Muscle of leg (tissue), 11 donors: ENCODE measurements around the gene SLC9A7. TPM values are rescaled to one million over a fixed set of nuclear protein-coding genes. Genes with fewer than 3 reads are reported as not detected.
A peak's percentile ranks its signal among the peaks of the same experiment; 100 is the strongest.

Experiments
- DNase-seq: peaks from one replicate; pipeline ENCODE4 v3.0.0; 2013
- H3K27ac ChIP-seq: one replicate; pipeline ENCODE4 v1.5.1; 2013; ENCODE audit warnings: mild to moderate bottlenecking, low read length, control low read depth
- H3K27me3 ChIP-seq: one replicate; pipeline ENCODE4 v1.6.1; 2013; ENCODE audit warnings: low read length; ENCODE audit not compliant: control insufficient read depth, insufficient read depth
- H3K36me3 ChIP-seq: one replicate; pipeline ENCODE4 v1.6.1; 2013; ENCODE audit warnings: low read length; ENCODE audit not compliant: control insufficient read depth, insufficient read depth
- H3K4me1 ChIP-seq: one replicate; pipeline ENCODE4 v1.6.1; 2013; ENCODE audit warnings: low read length; ENCODE audit not compliant: control insufficient read depth, insufficient read depth
- H3K4me3 ChIP-seq: one replicate; pipeline ENCODE4 v1.5.1; 2013; ENCODE audit warnings: low read length, control low read depth
- H3K9me3 ChIP-seq: replicated peaks from 2 replicates; pipeline ENCODE4 v1.6.1; 2013; ENCODE audit warnings: low read depth, low read length; ENCODE audit not compliant: control insufficient read depth
- WGBS: methylation state at CpG from one replicate; pipeline ENCODE4 v1.1.5; 2013; ENCODE audit warnings: missing lambda C conversion rate; ENCODE audit not compliant: insufficient coverage; 5-methylcytosine and 5-hydroxymethylcytosine counted together
- polyA plus RNA-seq, 8 donors: library from polyadenylated mRNA; unstranded; fragments of 120-200 nt; gene quantifications; one replicate each; pipeline versions ENCODE4 v1.2.1 to v1.2.3, GENCODE V29; 2013; ENCODE audit warnings: inconsistent platforms in 1 of 8, low replicate concordance in 1 of 8; ENCODE audit not compliant: insufficient read length in 8 of 8, insufficient read depth in 1 of 8
- total RNA-seq: library from RNA; stranded (reverse); fragments of 120-200 nt; gene quantifications from one replicate; pipeline ENCODE4 v1.2.4, GENCODE V29; 2013

The SLC9A7 gene
- total and polyA plus RNA-seq, 9 donors, result 5.4 to 12.3 (median 6.7) TPM

DNA sequence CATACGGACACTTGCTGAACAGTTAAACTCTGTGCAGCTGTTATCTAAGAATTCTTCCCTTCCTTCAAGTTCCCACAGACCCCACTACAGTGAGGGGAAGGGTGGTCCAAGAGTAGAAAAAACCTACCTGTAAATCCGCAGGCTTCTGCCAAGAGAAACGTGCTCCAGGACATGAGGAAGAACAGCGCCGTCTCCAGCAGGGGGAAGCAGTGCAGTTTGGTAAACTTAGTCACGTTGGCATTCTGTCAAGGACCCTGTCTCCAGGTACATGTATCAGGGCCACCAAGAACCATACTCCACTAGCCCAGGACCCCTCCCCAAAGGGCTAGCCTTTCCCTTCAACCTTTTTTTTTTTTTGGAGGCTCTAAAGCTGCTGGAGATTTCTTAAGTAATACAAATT lies 105.4 kb downstream of the SLC9A7 start:
- 49% methylated on average over 5 of the region's 6 CpGs for WGBS
- no peaks in the 10 kb centered on the region for H3K9me3 ChIP-seq
- no peak overlapping the region for H3K27ac ChIP-seq
- peaks cover 14% of the 10 kb centered on the region for H3K27me3 ChIP-seq
- no peak overlapping the region for H3K4me3 ChIP-seq
- DNase-seq, result no peak
- H3K36me3 ChIP-seq, result no peaks in the 10 kb centered on the region
- peaks cover 19% of the 10 kb centered on the region for H3K4me1 ChIP-seq

DNA sequence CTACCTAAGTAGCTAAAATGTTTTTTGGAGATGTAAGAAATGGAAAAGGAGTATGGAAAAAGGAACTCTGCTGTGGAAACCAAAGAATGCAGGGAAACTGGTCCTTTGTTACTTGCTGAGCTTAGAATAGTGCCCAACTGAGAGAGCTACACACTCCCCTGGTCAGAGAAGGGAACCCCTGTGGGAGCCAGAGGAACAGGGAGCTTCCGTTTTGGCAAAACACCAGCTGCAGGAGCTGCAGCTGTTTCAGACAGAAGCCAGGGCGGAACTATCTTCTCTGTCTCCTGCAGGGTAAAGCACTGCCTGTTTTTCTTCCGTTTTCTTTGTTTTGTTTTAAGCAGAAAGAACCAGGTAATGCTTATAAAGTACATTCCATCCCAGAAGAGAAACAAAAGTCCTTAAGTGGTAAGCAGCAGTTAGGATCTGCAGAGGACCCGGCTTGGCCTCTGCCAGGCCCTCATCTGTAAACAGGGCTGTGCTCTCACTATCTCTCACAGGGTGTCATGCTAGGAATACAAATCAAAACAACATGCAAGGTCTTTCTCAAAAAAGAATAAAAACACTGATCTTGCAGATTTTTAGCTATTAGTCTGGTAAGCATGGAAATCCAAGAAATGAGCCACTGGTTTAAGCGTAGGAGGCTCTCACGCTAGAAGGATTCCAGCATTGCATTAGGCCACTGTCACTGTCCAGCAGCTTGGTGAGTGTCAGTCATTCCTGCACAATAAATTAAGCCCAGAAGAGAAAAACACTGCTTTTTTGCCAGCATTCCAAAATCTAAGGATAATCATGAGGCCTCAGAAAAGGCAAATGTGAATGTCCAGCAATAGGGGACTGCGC lies 109.3 kb downstream of the SLC9A7 start:
- no peaks in the 10 kb centered on the region for H3K36me3 ChIP-seq
- H3K4me1 ChIP-seq, result peaks cover 29% of the 10 kb centered on the region
- peak; percentile 84 for DNase-seq
- H3K27ac ChIP-seq, result peak overlapping the region; percentile 72
- no peak overlapping the region for H3K4me3 ChIP-seq
- H3K9me3 ChIP-seq, result no peaks in the 10 kb centered on the region
- H3K27me3 ChIP-seq, result peaks cover 29% of the 10 kb centered on the region
- WGBS, result 45% methylated on average over 2 of the region's 7 CpGs

DNA sequence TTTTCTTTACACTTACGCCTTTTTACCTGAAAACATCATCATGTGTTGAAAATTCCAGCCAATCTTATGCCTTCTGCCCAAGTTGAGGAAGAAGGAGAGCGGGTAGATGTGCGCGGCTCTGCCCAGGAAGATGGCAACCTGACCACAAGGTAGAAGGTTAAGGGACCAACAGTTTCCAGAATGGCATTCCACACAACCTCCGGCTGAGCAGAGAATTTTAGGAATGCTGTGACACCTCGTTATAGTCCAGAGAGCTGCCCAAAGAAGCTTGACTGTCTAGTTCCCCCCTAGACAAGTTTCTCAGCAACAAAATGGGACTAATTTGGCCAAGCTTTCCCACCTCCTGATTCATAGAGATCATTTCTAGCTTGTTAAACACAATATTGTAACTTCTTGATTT lies 110.3 kb downstream of the SLC9A7 start:
- Histone ChIP-seq H3K4me3 (no peak overlapping the region), H3K27ac (no peak overlapping the region), H3K36me3 (no peaks in the 10 kb centered on the region), H3K4me1 (peaks cover 29% of the 10 kb centered on the region), H3K9me3 (no peaks in the 10 kb centered on the region), H3K27me3 (peaks cover 29% of the 10 kb centered on the region)
- WGBS, result 34% methylated on average over 2 of the region's 6 CpGs
- no peak for DNase-seq

DNA sequence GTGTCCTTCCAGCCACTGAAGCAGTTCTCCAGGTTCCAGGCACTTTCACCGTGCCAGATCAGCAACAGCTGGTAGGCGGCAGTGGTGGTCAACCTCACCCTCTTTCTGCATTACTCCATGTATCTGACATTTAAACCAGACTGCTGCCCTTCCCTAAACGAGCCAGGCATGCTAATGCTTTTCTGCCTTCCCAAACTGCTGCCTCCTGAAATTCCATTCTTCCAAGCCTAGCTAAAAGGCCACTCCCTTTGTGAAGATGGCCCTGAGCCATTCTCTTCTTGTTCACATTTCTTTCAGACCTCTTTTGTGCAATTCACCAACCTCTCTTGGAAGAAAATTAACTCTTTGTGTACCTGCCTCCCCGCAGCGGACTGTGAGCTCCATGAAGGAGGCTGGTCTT lies 111.7 kb downstream of the SLC9A7 start:
- Histone ChIP-seq H3K4me3 (no peak overlapping the region), H3K36me3 (no peaks in the 10 kb centered on the region), H3K9me3 (no peaks in the 10 kb centered on the region), H3K27ac (no peak overlapping the region), H3K4me1 (peaks cover 29% of the 10 kb centered on the region), H3K27me3 (peaks cover 29% of the 10 kb centered on the region)
- WGBS, result 61% methylated on average over 3 of the region's 5 CpGs
- peak; percentile 18 for DNase-seq

DNA sequence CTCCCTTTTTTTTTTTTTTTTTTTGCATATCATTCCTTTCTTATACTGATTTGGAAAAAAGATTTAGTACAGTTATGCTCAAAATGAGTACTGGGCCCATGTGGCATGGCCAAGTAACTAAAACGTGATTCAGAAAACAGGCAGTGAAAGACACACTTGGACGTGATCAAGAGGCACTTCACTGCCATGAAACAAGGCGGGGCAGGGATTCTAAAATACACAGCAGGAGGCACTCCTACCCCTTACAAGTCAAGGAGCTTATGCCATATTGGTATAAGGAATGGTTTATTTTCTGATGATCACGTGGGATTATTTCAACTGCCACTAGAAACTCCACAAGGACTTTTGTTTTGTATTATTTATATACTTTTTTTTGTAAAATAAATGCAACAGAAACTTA lies 113.3 kb downstream of the SLC9A7 start:
- no CpG with 5 or more reads among the region's 4 CpGs for WGBS
- Histone ChIP-seq H3K27ac (no peak overlapping the region), H3K4me3 (no peak overlapping the region), H3K9me3 (no peaks in the 10 kb centered on the region), H3K27me3 (peaks cover 30% of the 10 kb centered on the region), H3K4me1 (peaks cover 28% of the 10 kb centered on the region), H3K36me3 (no peaks in the 10 kb centered on the region)
- no peak for DNase-seq

DNA sequence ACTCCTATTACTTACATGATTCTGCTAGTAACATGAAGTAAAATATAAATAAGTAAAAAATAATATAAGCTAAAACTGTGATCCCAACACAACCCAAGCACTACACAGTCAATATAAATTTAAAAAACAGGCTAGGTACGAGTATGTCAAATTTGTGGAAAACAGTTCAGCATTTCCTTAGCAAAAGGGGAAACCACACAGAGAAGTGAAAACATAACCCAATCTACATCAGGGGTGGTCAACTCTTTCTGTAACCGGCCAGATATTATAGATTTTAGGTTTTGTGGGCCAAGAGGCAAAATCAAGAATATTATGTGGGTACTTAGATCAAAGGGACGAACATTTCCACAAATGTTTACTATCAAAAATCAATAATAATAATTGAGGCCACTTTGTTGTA lies 115.3 kb downstream of the SLC9A7 start:
- DNase-seq, result no peak
- H3K27me3 ChIP-seq, result peaks cover 23% of the 10 kb centered on the region
- no peak overlapping the region for H3K4me3 ChIP-seq
- no peak overlapping the region for H3K27ac ChIP-seq
- WGBS, result no CpG with 5 or more reads among the region's 3 CpGs
- H3K4me1 ChIP-seq, result peaks cover 11% of the 10 kb centered on the region
- no peaks in the 10 kb centered on the region for H3K36me3 ChIP-seq
- H3K9me3 ChIP-seq, result no peaks in the 10 kb centered on the region

DNA sequence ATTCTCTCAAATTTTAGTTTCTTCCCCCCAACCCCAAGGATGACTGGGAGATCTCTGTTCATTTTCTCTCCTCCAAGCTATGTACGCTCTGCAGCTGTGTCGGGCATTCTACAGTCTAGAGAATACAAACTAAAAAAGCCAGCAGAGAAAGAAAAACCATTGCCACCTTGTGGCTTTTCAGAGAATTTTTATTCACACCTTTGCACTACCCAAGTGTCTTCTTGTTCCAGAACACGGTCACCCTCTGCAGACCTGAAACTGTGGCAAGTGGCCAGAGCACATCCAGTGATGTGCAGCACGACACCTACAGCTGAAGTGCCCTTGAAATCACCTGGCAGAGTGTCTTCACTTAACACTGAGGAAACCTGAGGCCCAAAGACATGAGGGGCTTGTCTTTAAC lies 116.8 kb downstream of the SLC9A7 start:
- DNase-seq, result peak; percentile 21
- Histone ChIP-seq H3K36me3 (no peaks in the 10 kb centered on the region), H3K4me1 (peaks cover 2% of the 10 kb centered on the region), H3K27ac (no peak overlapping the region), H3K9me3 (no peaks in the 10 kb centered on the region), H3K27me3 (peaks cover 20% of the 10 kb centered on the region), H3K4me3 (no peak overlapping the region)
- WGBS, result 50% methylated on average over 4 of the region's 4 CpGs

DNA sequence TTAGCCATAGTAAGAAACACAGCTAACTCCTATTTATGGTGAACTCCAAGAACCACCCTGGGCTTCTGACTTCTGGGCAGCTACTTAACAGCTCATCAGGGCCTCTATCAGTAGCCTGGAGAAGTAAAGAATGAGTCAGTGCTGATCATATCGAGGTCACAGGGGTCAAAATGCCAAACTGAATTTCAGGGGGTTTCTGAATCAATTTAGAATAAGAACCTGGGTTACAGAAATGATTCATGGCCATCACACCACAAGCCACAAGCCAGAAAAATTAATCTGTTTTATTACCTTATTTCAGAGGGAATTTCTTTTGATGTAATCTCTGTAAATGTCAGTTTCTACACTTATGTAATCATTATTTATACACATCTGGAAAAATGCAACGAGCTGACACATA lies 121.0 kb downstream of the SLC9A7 start:
- Histone ChIP-seq H3K27ac (no peak overlapping the region), H3K4me1 (peaks cover 2% of the 10 kb centered on the region), H3K4me3 (no peak overlapping the region), H3K36me3 (no peaks in the 10 kb centered on the region), H3K27me3 (peaks cover 7% of the 10 kb centered on the region), H3K9me3 (no peaks in the 10 kb centered on the region)
- no peak for DNase-seq
- WGBS, result no CpG with 5 or more reads among the region's 2 CpGs

DNA sequence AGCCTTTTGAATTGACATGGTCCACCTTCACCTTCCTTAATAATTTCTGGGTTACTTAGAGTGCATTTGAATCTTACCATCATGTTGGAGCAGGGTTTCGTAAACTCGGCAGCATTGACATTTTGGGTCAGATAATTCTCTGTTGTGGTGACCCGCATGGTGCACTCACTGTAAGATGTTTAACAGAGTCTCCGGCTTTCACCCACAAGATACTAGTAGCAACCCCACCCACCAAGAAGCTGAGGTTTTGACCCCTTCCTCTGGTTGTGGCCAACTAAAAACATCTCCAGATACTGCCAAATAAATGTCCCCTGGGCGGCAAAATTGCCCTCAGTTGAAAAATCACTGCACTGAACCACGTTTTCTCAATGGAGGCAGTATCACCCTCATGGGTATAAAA lies 122.7 kb downstream of the SLC9A7 start:
- 79% methylated on average over 2 of the region's 6 CpGs for WGBS
- H3K4me1 ChIP-seq, result peaks cover 2% of the 10 kb centered on the region

DNA sequence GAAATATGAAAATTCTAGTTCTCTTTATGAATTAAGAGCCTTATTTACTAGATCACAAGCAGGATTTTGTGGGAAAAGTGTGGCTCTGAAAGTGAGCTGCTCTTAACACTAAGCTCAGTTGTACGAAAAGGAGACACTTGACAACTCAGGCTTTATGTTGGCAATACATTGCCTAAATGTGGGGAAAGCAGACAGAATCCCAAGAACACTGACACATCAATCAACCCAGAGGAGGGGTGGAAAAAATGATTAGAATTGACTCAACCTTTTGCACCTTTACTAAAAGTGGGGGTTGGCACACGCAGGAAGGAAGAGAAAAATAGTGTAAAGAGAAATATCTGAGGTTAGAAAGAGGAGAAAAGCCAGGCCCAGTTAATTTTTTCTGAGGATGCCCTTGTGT lies 123.7 kb downstream of the SLC9A7 start:
- 63% methylated on average over 1 of the region's 2 CpGs for WGBS
- no peak overlapping the region for H3K27ac ChIP-seq
- no peaks in the 10 kb centered on the region for H3K9me3 ChIP-seq
- no peak for DNase-seq
- H3K36me3 ChIP-seq, result no peaks in the 10 kb centered on the region
- H3K27me3 ChIP-seq, result peaks cover 14% of the 10 kb centered on the region
- peaks cover 2% of the 10 kb centered on the region for H3K4me1 ChIP-seq
- no peak overlapping the region for H3K4me3 ChIP-seq

More for the DNA sequence above, 122.7 kb downstream of the SLC9A7 start:
- no peaks in the 10 kb centered on the region for H3K36me3 ChIP-seq
- peaks cover 6% of the 10 kb centered on the region for H3K27me3 ChIP-seq
- H3K4me3 ChIP-seq, result no peak overlapping the region
- H3K27ac ChIP-seq, result no peak overlapping the region
- no peak for DNase-seq
- no peaks in the 10 kb centered on the region for H3K9me3 ChIP-seq
